NCI-H524 treated with DMSO at 0.1 percent for 48 hours (cell line): ENCODE data around the gene ETS1.

Source experiments
- DNase-seq: peaks from one replicate; lab custom pipeline; 2025; lab: John Stamatoyannopoulos, UW

ETS1 gene

DNA sequence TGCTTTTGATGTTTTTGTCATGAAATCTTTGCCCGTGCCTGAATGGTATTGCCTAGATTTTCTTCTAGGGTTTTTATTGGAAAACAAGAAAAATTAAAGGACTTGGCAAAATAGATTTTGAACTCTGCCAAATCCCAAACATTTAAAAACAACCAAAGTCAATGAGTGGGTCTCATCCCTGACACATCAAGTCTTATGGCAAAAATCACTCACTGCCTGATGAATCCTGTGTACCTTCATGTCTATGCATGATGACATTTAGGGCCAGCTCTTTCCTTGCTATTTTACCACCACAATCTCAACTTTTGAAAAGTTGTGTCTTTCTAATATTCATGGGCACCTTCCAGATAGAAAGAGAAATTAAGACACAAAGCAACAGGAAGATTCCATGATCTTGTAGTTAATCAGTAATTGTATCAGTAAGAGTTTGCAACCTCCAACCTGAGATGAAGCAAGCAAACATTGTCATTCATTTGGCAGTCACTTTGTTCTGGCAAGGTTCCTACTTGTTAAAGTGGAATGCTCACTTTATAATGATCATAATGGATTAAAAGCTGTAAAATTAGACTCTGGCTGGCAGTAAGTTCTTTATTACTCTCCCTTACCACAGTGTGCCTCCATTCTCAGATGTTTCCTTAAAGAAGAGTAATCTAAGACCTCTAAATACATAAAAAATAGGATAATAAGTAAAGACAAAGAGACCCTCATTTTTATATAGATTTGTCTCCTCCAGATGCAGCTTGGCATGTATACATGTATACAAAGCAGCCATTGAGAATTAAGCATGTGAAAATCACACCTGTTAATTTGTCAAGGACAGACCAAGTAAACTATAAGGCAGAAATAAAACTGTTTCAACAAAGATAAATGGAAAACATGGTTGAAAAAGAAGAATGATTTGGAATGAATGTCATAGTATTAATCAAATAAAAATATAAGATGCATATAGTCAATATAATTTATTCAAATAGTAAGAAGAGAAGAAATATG, 51.6 kb downstream of the ETS1 start:
- DNase-seq = no peak

GRCh38 chr11:128533472-128533871, 53.9 kb downstream of the ETS1 start:
- no peak for DNase-seq

GRCh38 chr11:128532572-128533091, 54.7 kb downstream of the ETS1 start:
- DNase-seq = no peak

DNA sequence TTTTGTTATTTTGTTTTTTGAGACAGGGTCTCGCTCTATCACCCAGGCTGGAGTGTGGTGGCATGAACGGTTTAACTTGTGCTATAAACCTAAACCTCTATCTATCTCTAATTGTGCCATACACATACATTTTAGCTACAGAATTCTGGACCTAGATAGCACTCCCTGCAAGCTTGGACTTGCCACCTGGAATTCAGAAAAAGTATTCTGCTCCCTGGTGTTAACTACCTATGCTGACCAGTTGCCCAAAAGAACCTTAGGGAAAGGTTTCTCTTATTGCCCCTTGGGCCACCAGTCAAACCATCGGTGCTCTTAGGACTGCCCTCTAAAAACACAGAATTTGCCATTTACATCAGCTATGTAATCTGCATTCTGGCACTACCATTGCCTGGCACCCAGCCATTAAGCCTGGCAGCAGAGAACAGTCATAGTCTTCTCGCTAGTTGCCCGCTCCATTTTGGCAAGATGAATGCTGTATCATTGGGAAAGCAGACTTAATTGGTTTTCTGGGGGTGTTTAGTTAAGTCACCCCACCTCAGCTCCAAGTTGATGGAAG, 55.3 kb downstream of the ETS1 start:
- no peak for DNase-seq

- DNase-seq = no peak
Measured at GRCh38 chr11:128531588-128531987, 55.8 kb downstream of the ETS1 start.

DNA sequence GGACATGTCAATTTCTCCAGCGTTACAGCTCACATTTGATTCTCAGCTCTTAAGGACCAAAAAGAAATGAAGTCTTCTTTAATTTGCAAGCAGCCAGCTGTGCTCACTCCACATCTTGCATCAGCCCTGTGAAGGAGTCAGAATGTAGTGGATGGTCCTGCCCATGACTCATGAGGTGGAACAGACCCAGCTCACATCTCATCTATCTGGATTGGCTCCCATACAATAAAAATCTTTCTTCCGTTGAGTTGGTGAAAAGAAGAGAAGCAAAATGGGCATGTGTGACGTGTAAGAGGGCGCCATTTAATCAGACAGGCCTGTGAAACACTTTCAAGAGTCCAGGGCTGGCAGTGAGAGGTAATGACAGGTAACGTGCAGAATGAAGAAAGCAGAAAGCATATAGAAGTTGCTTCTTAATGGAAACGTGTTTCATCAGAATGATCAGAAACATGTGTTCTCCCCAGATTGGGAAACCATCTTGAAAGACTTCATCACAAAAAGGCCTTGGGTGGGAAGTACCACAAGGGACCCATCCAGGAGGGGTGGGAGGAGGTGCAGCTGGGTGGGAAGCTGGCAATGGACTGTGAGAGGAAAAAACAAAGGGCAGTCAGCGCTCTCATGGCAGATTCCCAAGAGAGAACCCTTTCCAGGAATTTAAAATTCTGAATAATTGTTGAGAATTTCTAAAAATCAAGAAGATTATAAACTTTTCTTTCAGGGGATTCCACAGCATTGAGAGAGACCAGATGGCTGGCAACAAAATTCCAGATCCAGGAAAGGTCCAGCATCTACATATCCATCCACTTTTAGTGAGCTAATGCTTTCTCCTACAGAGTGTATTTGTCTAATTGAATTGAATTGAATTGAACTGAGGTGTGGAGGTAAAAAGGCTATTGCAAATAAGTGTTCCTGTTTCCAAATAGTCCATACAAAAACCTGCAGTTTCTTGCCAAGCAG, 57.0 kb downstream of the ETS1 start:
- no peak for DNase-seq

DNA sequence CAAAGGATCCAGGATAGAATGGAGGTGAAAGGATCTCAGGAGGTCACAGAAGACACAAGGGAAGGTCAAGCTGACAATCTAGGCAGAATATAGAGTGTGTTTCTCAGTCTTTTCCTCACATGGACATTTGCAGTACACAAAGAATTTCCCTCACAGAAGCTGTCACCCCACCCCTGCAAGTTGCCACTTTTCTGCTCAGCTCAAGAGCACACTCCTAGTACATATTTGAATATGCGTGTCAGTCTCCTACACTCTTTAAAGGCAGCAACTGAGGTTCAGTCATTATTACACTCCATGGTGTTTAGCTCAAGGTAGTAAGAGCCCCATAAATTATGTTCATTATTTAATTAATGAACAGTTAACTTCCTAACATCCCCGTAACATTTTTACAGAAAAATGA, 59.1 kb downstream of the ETS1 start:
- no peak for DNase-seq

DNA sequence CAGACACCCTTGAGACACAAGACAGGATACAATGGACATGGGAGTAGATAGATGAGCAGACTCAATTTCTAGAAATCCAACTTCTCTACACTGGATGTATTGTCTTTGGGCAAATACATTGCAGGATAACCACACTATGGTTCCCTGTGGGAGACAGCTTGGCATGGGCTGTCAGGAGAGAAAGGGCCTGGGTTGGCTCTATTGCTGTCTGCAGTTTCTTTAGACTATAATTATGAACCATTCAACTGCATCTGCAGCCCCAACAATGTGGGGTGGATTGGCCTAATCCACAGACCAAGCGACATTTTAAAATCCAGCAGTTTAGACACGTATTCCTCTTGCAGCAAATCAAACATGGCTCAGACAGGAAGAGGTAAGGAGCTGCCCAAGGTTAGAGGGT, 60.3 kb downstream of the ETS1 start:
- DNase-seq = no peak

DNA sequence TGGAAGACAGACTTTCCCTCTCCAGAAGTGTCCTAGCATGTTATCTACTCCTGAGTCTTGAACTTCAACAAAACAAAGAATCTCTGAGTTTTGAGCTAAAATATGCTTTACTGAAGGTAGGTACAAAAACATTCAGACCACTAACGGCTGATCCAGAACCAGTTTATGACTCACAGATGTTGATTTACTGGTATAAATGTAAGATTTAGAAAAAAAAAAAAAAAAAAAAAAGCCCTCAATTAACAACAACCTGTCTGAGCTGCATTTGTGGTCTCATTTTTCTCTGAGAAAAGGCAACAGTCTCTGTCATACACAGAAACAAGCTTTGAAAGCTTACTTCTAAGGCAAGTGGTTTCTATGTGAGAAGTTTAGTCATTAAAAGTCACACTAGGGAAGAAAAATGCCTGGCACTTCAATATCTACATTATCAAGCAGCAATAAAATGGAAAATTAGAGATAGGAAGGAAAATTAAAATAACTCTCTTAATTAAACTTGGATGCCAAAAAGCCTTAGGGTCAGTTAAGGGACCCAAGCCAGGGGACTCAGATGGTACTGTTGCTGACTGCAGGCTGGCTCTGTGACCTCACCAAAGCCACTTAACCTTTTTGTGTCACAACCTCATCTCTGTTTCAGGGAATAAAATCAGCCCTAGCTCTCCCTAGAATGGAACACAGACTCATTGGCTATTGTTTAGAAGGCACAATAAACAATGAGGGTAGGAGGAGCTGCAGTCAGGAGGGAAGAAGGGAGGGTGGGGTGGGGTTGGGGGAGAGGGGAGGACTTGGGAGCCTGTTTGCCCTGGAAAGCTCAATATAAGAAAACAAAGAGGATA, 61.7 kb downstream of the ETS1 start:
- no peak for DNase-seq

- DNase-seq = no peak
Measured at GRCh38 chr11:128524172-128524571, 63.2 kb downstream of the ETS1 start.

DNA sequence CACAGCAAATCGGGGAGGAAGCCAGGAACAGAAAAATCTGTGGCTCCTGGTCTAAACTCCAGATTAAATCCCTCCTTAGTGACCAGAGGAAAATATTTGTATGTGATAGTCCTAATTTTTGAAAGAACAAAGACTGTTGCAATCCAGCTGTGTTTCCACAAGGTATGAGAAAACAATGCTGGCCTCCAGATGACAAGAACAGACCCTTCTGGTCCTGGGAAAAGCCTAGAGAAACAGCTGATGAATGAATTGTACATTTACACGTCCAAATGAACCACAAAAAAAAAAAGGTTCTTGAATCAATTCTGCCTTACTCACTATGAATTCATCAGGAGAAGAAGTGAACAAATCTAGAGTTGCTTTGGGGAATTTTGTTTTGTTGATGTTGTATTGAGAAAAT, 63.7 kb downstream of the ETS1 start:
- DNase-seq = no peak

- no peak for DNase-seq
Measured at GRCh38 chr11:128522943-128523518, 64.3 kb downstream of the ETS1 start.

DNA sequence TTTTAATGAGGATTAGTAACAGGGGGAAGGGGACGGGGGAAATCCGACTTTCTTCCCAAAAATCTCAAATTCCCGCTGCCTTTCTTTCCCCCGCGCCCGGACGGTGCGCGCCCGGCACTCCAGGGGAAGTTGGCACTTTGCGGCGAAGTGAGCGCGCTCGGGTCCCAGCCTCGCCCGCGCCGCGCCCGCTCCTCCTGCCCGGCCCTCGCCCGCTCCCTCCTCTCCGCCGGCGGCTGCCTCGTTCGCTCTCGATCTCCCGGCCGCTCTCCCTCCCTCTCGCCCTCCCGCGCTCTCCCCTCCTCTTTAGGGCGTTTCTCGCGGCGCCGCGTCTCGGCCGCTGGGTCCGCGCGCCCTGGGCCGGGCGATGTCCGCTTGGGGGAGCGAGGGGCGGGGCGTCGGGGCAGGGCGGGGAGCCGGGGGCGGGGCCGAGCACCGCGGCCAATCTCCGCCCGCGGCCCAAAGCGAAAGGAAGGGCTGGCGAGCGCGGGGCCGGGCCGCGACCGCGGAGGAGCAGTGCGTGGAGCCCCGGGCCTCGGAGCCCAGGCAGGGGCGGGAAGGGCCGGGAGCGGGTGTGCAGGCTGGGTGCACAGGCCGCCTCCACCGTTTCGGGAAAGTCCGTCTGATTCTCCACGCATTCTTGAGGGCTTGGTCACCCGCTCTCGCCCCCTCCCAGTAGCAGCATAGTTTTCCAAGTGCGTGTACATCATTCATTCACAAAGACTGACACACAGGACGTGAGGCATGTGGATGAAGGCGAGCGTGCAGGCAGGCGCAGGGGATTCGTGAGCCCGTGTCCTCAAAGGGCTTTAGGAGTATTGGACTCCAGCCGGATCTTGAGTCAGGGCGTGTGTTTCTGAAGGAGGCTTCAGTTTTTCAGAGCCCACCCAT, 65.1 kb downstream of the ETS1 start:
- peak; percentile 63 for DNase-seq

DNA sequence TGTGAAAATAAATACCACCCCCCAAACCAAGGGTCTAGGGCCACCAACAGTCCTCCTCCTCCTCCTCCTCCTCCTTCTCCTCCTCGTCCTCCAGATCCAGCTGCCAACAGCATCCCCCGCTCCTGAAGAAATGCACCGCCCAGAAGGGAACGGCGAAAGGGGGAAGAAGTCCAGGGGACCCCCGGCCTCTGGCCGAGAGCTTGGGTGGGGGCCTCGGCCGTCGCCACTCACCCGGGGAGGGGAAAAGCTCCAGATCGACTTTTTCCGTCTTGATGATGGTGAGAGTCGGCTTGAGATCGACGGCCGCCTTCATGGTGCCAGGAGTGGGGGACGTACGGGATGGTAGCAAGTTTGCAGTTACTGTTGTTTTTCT, 65.7 kb downstream of the ETS1 start:
- no peak for DNase-seq

DNA sequence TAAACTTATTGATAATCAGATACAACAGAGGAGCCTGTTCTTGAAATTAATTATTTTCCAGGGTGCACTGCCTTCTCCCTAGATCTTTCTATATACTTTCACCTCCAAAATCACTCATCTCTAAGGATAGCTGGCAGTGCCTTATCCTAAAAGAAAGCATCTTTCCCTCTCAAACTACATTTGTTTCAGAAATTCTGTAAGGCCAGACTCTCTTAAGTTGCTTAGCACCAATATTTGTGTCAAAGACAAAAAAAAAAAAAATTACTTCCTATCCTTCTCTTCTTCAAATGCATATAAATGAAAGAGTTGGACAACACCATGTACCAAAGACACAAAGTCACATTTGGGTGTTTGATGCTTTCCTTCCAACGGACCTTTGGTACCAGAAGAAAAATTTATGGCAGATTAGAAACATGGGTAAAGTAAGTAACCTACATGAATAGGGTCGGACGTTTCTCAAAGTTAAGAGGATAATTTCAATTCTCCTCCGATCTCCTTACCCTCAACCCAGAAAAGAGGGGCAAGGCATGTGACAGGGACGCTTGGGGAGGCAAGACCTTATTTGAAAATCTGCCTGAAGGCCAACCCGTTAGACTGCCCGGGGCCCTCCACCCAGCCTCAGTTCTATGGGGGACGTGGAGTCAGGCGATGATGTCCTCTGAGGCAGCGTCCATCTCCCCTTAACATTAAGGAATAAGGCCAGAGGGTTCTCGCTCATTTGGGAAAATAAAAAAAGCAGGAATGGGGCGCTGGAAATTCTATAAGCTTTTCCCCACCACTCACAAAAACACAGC, 66.3 kb downstream of the ETS1 start:
- DNase-seq = no peak

DNA sequence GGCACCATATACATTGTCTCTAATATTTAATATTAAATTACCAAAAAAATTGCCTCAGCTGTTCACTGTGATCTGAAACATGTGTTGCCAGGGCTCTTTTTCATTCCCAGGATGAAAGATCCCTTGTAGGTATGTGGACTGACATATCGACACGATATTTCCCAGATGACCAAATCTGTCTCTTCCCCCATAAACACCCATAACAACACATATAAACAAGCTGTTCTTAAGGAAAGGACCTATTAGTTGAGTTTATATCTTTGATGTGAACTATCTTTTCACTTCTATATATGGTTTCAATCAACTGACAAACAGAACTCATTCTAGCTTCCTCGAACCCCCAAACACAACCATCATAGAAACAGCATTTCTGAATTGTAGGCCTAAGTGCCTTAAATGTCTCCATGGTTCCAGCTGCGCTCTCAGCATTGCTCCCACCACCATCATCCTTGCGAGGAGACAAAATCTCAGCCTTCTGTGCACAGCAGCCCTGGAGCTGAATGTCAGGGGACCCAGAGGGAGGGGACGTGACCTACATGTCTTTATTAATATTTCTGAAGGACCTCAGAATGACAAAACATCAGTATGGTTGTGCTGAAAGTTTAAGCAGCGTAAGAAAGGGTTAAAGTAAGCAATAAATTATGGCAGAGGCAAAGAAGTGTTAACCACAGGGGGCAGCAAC, 67.0 kb downstream of the ETS1 start:
- no peak for DNase-seq

DNA sequence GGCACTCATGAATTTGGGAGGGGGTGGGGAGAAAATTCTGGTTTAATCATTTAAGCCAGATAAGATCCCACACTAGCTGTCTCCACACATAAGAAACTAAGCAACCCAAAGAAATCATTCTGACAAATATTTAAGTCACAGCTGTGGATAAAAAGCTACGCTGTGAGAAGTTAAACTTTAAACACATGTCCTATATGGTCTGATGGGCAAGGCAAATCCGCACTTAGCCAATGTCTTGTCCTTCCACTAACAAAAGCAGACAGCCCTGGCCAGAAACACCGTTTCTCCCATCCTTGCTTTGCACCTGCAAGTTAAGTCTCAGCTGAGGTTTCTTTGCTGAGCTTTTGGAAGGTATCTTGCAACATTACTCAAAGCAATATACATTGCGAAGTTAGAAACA, 68.0 kb downstream of the ETS1 start:
- no peak for DNase-seq

DNA sequence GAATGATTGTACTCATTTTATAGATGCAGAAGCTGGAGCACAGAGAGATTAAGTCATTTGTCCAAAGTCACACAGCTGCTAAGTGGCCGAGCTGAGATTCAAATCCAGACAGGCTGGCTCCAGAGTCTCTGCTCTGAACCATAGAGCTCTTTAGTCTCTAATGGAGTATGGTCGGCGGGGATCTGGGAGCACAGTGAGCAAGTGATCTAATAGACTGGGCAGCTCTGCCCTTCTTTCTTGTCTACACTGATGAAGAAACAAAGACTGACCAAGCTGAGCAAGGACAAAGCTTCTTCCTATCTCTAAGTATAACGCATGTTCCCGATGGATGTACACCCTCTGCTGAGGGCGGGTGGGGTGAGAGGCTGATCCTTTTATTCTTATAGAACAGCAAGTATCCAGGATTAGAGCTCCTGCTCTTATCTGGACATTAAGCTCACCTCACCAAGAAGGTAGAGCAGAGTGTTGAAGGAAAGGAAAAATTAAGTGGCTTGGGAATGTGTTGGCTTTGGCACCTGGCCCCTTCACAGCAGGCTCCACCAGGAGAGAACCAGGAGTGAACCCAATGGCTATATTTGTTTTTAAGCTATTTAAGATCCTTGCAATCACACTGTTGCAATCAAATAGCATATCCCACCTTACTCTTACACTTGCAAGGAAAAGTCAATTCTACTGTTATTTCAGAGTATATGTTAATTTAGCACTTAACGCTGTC, 68.7 kb downstream of the ETS1 start:
- no peak for DNase-seq
